HG03457 (cell line): ENCODE measurements around the gene GRM7.

Experiments
- ATAC-seq: cut with Tn5 transposase; IDR thresholded peaks from one replicate; pipeline ENCODE4 v1.9.1; 2021; ENCODE audit warnings: moderate number of reproducible peaks; ENCODE audit not compliant: unreplicated experiment

GRM7 gene

GRCh38 chr3:7697548-7697947 lies 836.6 kb downstream of the GRM7 start:
- no peak for ATAC-seq

DNA sequence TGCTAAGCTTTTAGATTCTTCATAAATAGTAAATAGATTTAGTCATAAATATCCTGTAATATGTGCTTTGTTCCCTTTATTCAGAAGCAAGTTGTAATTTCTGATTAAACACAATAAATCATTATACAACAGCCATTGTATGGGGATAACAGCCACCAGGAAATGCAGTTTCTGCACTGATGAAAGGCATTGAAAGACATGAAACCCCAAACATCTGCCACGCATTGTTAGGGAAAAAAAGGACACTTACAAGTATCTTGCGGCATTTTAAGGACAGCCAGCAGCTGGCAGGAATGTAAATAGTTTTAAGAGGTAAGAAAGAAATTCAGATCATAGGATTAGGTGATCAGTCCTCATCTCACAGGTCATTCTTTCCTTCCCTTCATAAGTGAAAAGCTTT lies 839.6 kb downstream of the GRM7 start:
- no peak for ATAC-seq

- no peak for ATAC-seq
Observed at GRCh38 chr3:7700977-7701376, 840.1 kb downstream of the GRM7 start.

- ATAC-seq = no peak
Observed at GRCh38 chr3:7707187-7707586, 846.3 kb downstream of the GRM7 start.

DNA sequence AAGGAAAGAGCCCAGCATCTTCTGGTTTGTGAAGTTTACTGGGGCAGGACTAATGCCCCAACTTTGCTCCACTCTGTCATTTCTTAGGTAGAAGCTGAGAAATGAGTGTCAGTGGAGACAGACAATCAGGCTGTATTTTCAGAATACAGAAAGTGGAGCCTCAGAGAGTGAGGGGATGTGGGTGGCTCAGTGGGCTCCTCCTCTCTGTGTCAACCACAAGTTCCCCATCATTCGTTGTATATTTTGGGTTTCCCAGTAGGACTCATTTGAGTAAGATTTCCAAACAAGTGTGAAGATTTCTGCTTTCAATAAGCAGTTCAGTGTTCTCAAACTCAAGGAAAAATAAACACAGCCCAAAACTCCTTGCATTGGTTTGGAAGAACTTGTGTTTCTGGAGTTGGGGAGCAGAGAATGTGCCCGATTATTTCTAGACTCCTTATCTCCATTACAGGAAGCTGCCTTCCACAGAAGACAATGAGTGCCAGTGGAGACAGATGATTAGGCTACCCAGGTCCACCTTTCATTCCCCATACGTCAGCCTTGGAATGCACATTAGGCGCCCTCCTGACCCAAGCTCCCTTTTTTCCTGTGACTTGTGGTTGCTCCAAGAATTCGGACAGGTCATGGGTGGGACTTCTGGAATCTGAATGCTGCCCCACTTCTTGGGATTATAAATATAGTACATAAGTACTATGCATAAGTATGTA lies 848.6 kb downstream of the GRM7 start:
- ATAC-seq = no peak

- no peak for ATAC-seq
Observed at GRCh38 chr3:7710284-7710683, 849.4 kb downstream of the GRM7 start.

DNA sequence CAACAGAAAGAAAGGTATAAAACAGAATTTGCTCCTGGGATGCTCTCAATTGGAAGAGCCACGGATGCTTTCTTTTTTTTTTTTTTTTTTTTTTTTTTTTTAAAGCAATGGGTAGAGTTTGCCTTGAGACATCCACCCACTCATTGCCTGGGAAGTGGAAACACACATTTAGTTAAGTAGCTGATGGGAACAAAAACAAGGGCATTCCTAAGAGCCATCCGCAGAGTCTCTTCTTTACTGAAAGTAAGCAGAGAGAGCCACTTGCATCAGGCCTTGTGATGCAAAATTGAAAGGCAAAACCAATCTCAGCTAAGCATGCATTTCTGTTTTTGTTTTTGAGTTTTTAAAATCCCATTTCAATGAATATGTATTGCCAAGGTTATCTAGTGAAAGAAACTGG lies 852.8 kb downstream of the GRM7 start:
- ATAC-seq = no peak

DNA sequence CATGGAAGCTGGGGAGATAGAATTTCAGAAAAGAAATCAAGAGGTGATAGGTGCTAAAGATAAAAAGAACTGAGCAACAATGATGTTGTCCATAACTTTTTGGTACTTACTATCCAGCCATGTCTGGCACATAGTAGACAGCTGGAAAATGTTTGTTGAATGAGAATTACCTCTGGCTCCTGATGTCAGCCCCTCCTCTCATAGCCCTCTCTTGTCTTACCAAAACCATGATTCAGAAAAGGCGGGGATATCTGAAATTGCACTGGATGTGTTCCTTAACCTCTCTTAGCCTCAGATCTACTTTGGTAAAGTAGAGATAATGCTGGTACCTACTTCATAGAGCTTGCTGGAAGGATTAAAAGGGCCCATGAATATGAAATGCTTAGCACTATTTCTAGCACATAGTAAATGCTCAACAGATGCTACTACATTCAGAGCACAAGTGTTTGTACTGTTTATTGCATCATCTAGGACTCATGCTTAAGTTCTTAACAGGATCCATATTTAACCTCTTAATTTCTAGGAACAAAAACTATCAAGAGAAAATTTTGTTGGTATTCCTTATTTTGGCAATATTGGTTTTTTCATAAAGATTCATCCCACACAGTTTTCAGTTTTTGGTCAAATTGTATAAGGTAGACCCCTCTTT lies 859.9 kb downstream of the GRM7 start:
- ATAC-seq = no peak

DNA sequence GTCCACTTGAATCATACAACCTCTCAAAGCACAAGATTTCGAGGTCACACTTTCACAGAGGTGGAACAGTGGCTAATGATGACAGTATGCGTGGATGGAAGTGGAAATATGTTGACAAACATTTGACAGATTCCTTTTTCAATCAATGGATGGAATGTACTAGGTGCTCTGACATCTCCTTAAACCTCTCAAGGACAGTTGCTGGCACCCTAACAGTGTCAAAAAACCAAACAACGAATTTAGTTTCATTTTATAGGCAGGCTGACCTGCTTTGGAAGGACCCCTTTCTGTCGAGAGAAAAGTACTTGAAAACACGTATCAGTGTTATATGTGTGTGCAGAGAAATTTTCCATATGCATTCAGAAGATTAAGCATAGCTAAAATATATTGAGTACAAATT lies 861.0 kb downstream of the GRM7 start:
- ATAC-seq = no peak

- ATAC-seq = no peak
Observed at GRCh38 chr3:7728566-7729519, 867.9 kb downstream of the GRM7 start.

GRCh38 chr3:7733933-7734332 lies 873.0 kb downstream of the GRM7 start:
- ATAC-seq = no peak

DNA sequence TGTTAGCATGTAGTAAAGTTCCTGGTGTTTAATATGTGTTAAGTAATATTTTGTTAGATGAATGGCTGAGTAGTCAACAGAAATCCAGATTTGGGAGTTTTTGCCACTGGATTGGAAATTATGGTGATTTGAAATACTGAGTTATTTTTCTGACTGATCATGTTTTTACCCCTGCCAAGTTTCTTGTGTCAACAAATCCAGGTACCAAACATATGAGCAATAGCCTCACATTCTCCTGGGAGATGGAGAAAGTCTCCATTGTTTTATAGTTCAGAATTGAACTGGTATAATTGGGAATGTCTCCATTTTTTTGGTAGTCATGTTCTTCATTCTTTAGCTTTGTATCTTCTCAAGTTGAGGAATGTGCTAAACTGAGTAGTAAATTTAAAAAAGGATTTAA lies 873.5 kb downstream of the GRM7 start:
- ATAC-seq = no peak

DNA sequence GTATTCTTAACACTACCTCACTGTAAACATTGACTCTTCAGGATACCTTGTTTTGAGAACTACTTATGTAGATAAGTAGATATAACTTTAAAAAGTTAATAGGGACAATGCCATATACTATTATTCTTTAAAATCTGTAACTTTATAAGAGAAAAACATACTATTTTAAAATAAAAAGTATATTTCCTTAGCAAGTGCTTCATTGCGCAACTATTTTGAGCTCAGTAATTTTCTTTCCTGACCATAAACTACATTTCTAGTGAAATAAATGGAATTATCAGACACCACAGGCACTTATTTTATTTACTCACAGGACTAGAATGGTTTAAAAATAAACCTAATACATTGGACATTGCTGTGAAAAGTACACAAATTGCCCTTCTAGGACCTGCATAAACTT lies 876.3 kb downstream of the GRM7 start:
- no peak for ATAC-seq

DNA sequence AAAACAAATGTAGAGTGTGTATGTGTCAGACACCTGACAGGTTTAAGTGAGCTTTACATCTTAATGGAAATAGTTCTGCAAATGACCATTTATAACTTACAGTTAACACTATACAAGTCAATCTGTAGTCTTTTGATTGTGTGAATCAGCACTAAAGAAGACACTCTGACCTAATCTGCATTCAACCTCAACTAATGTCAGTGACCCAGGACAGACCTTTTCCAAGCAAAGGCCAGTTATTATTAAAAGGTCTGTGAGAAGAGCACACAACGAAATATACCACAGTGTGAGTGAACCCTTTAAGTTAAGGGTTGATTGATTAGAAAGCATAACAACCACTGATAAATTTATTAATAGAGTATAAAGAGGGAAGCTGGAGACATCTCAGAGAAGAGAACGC lies 878.8 kb downstream of the GRM7 start:
- no peak for ATAC-seq

DNA sequence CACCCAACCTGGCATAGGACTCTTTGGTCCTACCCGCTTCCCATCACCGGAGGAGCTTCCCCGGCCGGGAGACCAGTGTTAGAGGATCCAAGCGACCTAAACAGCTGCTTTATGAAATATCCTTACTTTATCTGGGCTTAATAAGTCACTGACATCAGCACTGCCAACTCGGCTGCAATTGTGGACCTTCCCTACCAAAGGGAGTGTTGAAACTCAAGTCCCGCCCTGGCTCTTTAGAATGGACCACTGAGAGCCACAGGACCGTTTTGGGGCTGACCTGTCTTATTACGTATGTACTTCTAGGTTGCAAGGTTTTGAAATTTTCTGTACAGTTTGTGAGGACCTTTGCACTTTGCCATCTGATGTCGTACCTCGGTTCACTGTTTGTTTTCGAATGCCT lies 879.5 kb downstream of the GRM7 start:
- ATAC-seq = no peak

- ATAC-seq = no peak
Observed at GRCh38 chr3:7744850-7745249, 883.9 kb downstream of the GRM7 start.

GRCh38 chr3:7745711-7746110 lies 884.8 kb downstream of the GRM7 start:
- no peak for ATAC-seq

DNA sequence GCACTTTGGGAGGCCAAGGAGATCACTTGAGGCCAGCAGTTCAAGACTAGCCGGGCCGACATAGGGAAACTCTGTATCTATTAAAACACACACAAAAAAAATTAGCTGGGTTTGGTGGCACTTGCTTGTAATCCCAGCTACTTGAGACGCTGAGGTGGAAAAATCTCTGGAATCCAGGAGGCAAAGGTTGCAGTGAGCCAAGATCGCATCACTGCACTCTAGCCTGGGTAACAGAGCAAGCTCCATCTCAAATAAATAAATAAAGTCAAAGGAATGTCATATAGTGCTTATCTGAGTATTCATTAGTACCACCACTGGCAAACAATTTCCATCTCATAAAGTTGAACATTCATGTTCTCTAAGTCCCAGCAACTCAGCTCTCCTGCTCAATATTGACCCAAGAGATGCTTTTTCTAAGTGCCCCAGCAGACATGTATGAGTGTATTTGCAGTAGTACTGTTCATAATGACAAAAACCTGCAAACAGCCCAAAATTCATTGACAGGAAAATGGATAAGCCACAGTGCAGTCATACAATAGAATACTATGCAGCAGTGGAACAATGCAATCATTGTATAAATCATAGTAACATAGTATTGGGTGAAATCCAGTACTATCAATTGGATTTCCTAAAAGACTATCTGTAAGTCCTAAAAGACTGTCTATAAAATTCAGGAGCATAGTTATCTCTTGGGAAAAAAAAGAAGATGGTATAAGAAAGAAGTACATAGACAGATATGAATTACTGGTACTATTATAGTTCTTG lies 889.2 kb downstream of the GRM7 start:
- no peak for ATAC-seq

DNA sequence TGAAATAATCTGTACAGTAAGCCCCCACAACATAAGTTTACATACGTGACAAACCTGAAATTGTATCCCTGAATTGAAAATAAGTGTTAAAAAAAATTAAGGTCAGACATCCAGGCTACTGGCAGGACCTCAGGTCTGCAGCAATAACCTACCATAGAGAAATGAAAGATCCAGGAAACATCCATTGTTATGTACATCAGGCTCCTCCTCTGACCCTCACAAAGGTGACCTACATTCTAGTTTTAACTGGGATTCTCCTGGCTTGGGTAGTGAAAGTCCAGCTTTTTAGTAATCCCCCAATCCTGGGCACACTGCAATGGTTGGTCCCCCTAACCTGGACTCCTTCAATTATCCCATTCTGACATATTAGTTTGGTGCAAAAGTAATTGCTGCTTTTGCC lies 891.1 kb downstream of the GRM7 start:
- no peak for ATAC-seq

GRCh38 chr3:7754653-7755441 lies 893.9 kb downstream of the GRM7 start:
- no peak for ATAC-seq
